HG02623 (cell line): Measurements from ENCODE around the gene JPH3.

Experiments used
- ATAC-seq: cut with Tn5 transposase; IDR thresholded peaks from one replicate; pipeline ENCODE4 v1.9.1; 2021; ENCODE audit warnings: moderate library complexity; ENCODE audit not compliant: unreplicated experiment

JPH3 gene

DNA sequence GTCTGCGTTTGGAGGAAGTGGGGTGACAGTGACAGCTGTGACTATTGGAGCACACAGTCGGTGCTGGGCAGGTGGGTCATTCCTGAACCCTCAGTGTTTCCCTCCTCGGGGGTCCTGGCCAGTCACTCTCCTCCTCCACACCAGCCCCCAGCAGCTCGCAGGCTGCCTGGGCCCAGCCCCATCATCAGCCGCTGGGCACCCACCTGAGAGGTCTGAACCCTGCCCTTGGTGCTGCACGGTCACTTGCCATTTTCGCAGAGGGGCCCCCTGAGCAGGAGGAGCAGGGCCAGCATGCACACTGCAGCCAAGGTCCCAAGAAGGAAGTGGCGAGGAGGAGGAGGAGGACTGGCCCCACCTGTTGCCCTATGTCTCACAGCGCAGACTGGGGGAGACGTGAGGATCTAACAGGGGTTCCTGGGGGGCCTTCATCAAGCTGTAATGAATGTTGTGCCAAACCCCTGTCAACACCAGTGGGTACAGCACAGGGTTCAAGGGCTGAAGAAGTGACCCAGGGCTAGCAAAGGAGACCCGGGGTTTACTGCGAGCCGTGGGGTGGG lies 23.0 kb downstream of the JPH3 start:
- ATAC-seq = no peak

DNA sequence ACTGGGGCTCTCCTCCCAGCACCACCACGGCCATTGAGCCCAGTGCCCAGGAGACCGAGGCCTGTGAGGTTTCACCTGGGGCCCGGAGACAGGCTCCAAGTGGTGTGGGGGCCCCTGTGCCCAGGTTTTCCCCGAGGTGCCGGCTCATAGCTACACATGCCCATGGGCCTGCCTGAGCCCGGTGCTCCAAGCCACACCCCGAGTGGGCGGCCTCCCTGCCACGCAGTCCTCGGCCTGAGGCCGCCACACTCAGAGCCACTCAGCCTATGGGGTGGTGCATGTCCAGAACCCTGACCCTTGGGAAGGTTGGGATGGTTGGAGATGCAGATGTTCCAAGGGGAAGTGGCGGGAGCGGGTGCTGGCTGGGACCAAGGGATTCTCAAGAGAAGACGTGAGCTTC lies 24.1 kb downstream of the JPH3 start:
- no peak for ATAC-seq

DNA sequence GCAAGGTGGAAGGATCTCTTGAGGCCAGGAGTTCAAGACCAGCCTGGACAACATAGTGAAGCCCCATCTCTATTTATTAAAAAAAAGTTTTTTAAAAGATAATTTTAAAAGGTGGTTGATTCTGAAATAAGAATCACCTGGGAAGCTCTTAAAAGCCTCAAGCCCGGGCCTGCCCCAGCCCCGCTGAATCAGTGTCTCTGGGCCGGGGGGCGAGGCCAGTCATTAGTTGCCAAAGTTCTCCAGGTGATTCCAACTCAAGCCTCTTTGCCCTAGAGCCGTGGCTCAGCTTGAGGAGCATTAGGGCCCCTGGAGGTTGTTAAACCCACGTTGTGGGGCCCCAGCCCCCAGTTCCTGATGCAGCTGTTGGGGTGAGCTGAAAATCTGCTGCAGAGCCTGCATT lies 24.6 kb downstream of the JPH3 start:
- ATAC-seq = no peak

DNA sequence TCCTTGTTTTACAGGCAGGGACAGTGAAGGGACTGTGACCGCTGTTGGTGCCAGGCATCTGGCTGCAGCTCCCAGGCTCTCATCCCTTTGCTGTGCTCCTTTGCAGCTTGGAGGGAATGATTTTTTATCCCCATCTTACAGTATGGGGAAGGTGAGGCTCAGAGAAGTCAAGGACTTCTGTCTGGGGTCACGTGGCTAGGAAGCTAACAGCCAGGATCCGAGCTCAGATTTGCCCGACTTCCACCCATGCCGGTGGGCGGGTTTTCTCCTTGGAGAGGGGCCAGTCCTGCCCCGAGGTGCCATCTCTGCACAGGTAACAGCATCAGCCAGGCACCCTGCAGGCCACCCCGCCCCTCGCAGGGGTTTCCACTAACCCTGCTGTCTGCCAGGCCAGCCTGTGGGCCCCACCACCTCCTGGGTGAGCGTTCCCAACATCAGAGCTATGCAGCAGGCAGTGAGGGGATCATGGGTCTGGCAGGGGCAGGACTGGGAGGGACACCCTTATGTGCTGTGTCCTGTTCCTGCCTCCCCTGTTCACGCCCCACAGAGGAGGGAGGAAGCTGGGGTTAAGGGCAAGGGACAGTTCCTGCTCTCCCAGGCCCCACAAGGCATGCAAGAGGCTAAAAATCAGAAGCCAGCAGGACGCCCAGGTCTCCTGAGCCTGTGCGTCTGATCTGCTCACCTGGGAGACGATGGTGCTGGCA lies 25.4 kb downstream of the JPH3 start:
- ATAC-seq = no peak

DNA sequence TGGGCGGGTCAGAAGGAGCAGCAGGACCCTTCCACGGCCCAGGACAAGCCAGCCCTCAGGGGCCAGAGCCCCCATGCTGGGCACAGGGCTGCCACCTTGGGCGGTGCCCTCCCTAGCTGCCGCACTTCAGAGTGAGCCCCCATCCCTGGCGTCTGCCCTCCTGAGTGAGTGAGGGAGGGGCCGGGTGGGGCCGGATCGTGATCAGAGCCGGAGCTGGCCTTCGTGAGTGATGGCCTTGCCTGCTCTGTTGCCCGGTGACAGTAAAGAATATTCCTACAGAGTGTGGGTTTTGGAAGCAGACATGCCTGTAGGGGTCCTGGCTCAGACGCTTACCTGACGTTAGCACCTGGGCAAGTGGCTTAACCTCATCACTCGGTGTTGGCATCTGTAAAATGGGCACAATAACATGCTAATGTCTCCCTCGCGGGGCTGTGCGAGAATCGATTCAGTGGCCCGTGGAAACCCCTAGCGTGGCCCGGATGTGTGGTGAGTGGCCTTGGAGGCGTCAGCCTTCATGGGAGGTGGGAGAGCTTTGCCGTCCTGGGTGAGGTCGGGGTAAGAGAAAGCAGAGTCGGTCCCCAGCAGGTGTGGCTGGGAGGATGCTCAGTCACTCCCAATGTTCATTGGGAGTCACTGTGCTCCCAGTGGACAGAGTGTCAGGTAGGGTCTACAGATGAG lies 26.1 kb downstream of the JPH3 start:
- ATAC-seq = no peak

DNA sequence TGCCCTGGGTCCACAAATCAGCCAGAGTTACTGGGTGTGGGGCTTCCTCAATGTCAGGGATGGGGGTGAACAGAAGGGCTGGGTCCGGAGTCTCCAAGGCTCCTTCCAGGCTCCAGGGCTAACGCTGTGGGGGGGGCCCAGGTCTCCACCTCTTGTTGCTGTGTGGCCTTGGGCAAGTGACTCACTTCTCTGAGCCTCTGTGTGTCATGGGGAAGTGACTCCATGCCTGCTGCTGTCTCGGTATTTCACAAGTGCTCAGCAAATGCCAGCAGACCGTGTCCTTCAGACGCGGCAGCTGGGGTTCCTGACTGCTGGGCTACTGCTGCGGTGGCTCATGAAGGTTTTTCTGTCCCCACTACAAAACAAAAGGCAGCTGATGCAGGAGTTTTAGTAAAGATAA lies 26.6 kb downstream of the JPH3 start:
- ATAC-seq = no peak

DNA sequence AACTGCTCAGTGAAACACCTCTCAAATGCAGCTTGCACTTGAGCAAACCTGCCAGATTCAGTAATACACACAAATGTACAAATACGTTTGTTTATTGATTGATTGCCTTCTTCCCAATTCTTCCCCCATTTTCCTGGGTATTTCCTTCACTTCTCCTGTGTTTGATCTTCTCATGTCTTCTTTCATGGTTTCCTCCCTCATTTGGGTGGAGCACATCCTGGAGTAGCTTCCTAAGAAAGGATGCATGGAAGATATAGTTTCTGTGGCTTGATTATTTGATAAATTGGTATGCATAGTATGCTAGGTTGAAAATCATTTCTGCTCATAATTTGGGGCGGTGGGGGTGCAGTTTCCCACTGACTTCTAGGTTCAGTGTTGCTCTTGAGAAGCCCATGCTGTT lies 28.8 kb downstream of the JPH3 start:
- no peak for ATAC-seq

DNA sequence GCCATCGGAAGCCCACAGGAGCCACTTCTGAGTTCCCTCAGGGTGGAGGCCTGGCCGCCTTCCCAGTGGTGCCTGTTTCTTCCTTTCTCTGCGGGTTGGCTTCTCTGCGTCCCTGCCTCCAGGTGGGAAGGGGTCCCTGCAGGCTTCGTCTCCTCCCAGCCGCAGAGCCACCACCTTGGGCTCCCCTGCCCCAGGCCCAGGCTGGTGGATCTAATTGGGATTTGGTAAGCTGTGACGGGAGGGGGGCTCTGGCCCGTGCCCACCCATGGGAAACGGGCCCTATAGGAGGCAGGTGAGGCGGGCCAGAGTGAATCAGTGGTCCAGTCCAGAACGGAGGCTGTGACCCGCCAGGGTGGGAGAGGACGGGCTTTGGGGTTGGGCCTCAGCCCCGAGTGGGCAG lies 32.1 kb downstream of the JPH3 start:
- no peak for ATAC-seq

DNA sequence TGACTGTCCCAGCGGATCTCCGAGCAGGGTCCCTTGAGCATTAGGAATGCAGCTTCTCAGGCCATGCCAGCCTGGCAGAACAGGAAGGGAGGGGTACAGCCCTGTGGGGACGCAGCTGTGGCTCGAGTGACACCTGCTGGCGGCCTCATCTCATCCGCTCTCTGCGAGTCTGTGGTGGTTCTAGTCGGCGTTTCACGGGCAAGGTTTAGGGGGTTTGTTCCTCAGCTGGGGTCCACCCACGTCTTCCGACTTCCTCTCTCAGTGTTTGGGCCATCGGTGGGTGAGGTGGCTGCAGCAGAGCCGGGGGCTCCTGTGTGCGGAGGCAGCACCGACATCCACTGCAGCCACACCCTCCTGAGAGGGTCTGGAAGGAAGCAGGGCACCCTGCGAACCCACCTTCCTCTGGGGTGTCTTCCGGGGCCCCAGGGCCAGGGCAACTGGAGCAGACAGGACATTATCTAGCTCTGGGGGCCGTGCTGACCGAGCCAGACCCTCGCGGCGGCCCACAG lies 33.3 kb downstream of the JPH3 start:
- no peak for ATAC-seq

DNA sequence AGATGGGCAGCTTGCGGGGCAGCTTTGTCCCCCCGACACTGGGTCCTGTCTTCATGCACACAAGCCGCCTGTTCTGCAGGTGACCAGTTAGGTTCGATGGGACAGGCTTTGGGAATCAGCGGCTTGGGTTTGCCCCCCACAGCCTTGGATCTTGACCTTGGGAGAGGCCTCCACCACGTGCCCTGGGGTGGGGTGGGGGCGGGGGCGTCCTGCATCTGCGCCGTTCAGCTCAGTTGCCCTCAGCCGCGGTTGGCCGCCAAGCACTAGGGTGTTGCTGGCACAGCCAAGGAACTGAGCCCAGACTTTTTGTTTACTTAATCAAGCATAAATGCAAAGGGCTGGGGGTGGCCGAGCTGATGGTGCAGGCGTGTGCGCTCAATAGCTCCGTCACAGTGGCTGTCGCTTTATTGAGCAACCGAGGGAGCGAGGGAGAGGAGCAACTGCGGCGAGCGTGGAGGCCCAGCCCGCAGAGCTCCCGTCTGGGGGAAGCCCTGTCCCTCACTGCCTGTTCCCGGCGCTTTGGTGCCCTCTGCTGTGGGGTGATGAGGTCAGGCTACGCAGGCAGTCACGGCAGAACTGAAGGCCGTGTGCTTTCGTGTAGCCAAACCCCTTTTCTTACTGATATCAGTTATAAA lies 33.9 kb downstream of the JPH3 start:
- ATAC-seq = no peak

DNA sequence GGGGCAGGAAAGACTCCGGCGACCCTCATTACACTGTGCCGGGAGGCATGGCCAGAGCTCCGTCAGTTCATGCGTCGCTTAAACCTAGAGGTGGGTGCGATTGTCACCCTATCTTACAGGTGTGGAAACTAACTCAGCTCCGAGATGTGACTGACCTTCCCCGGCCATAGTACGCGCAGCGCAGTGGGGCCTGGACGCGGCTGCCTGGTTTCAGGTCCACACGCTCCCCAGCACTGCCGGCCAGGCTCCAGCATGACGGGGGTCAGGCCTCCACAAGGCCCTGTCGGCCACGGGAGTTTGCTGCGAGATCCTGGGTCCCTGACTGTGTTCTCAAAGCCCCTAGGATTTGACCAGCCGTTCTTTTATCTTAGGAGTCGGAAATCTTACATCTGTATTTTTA lies 34.4 kb downstream of the JPH3 start:
- ATAC-seq = no peak

DNA sequence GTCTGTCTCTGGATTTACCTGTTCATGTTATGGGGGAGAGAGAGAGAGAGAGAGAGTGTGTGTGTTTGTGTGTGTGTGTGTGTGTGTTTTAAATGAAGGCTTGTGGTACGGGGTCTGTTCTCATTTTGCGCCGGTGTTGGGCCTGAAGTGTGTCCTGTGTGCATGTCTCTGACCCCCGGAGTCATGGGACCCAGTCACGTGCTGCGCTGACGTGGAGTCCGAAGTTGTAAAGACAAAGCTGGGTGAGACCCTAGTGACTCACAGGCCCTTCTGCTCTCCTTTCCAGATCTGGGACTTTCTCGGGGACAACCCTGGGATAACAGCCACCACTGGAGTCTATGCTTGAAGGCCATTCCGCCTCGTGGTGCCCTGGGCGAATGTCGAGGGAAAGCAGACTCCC lies 35.0 kb downstream of the JPH3 start:
- no peak for ATAC-seq

DNA sequence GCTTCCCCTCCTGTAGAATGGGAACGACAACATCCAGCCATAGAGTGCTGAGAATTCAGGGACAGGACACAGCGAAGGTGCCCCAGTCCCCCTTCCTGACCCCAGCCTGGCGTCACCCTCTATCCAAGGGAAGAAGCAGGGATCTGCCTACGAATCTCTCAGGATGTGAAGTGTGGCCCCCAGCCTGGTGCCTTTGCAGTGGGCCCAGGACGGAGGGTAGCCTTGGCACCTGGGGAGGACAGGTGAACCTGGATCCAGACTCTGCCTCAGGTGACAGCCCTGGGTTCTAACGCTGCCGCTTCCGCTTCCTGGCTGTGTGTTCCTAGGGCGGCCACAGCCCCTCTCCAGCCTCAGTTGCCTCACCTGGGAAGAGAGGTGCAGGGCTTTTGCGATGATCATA lies 36.4 kb downstream of the JPH3 start:
- ATAC-seq = no peak

DNA sequence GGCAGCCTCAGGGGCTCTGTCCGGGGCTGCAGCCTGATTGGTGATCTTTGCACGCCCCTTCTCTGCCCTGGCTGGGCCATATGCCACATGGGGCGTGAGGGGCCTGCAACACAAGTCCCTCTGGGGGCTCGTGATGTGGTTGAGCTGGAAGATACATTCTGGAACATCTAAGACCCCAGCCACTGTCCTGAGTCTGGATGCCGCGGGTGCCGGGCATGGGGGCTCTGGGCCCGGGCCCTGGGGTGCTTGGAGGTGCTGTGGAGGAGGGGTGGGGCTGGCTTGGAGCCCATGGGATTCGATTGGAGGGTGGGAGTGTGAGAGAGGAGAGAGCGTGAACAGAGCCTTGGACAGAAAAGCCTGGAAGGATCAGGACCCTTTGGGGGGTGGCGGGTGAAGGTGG lies 39.4 kb downstream of the JPH3 start:
- ATAC-seq = no peak

DNA sequence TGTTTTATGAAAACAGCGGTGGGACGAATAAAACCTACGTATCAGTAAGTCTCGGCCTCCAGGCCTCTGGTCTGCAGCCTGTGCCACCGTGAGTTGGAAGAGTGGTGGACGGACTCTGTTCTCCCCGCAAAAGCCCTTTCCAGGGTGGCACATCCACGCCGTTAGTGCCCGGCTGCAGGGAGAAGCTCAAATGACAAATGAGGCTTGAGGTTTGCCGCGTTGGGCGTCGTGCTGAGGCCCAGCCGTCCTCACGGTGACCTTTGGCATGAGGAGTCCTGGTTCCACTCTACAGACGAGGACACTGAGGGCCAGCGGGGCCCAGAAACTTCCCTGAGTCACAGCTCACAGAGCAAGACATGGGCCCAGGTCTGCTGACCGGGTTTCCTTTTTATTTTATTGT lies 40.2 kb downstream of the JPH3 start:
- no peak for ATAC-seq

DNA sequence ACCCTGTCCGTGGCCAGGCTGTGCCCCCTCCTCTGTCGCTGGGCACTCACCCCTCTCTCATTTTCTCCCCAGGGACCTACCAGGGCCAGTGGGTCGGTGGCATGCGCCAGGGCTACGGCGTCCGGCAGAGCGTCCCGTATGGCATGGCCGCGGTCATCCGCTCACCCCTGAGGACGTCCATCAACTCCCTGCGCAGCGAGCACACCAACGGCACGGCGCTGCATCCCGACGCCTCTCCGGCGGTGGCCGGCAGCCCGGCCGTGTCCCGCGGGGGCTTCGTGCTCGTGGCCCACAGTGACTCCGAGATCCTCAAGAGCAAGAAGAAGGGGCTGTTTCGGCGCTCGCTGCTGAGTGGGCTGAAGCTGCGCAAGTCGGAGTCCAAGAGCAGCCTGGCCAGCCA lies 41.9 kb downstream of the JPH3 start:
- no peak for ATAC-seq

DNA sequence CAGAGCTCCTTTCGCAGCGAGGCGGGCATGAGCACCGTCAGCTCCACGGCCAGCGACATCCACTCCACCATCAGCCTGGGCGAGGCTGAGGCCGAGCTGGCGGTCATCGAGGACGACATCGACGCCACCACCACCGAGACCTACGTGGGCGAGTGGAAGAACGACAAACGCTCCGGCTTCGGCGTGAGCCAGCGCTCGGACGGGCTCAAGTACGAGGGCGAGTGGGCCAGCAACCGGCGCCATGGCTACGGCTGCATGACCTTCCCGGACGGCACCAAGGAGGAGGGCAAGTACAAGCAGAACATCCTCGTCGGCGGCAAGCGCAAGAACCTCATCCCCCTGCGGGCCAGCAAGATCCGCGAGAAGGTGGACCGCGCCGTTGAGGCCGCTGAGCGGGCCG lies 42.3 kb downstream of the JPH3 start:
- no peak for ATAC-seq

DNA sequence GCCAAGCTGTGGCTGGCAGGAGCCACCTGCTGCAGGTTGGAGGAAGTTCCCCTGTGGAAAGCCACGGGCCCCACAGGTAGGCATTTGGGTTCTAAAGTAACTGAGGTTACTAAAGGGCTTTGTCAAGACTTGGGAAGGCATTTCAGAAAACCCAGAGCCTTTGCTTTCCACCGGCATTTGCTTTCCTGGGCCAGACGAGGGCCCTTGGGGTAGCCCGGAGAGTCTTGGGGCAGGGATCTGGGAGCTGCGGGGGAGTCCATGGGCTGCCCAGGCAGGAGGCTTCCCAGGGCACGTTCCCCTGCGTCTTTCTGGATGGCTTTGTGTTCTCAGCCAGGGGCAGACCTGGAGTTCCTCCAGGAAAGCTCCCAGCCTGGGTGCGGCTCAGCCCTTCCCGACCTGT lies 43.5 kb downstream of the JPH3 start:
- ATAC-seq = no peak

DNA sequence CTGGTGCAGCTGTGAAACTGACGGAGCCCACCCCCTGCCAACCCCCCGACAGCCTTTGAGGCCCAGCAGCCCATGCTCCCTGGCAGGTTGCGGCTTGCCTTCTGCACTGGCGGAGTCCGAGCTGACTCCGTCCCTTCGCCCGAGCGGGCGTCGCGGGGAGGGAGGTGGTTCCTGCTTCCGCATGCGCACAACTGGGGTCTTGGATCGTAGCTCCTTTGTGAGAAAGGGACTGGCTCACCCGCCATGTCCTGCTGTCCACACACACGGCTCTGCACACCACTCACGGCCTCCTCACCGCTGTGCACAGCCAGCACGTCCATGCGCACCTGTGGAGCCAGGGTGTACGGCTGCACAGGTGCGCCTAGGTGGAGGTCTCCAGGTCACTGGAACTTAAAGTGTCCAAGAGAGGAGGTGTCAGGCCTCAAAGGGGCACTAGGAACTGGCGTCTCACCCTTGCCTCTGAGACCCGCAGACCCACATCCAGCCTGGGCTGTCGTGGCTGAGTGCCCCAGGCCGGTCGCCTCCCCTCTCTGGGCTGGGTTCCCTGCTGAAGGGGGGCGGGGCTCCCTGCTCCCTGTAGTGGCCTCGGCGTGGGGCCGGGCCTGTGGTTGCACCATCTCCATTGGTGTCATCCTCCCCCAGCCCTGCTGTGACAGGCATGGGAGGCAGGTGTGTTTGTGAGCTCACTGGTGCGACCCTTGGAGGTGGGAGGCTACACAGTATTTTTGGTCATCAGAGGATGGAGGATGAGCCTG lies 45.3 kb downstream of the JPH3 start:
- ATAC-seq = no peak

DNA sequence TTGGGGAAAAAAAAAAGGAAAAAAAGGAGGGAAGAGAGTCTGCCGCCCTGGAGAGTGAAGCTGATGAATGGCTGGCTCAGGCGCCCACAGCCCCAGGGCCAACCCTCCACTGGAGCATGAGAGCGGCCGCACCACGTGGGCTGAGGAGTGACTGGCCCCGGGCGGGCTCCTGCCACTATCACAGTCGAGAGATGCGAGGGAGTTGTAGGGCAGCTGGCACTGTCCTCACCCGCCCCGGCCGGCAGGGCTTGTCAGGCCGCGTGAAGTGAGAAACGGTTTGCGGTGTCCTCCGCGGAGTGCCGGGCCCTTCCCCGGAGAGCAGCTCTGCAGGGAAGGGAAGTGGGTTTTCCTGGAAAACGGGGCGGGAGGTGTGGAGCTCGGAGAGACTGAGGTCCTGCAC lies 45.9 kb downstream of the JPH3 start:
- ATAC-seq = no peak
